GM10248 (cell line): ENCODE data around the gene GPR151.

ENCODE experiments used
- CTCF ChIA-PET: fragments of 300-600 bp; sonication (Branson Sonifier 250); formaldehyde crosslinking; extraction: SDS; loops from one replicate; lab custom pipeline; 2021; ENCODE audit warnings: antibody characterized with exemption; lab: Yijun Ruan, JAX
- POLR2A ChIA-PET: fragments of 350-650 bp; sonication (Branson Sonifier 250); formaldehyde crosslinking; extraction: SDS; loops from one replicate; lab custom pipeline; 2020; ENCODE audit warnings: antibody characterized with exemption; lab: Yijun Ruan, JAX
- DNase-seq: peaks from one replicate; pipeline ENCODE4 v3.0.0; 2012; ENCODE audit errors: extremely low spot score
- TF ChIP-seq, protein P1 (sequence below): IDR thresholded peaks from 2 replicates; pipeline ENCODE4 v1.5.1; 2012; ENCODE audit warnings: mild to moderate bottlenecking, low read depth; ENCODE audit errors: extremely low read depth, missing control alignments, control extremely low read depth

The GPR151 gene

DNA sequence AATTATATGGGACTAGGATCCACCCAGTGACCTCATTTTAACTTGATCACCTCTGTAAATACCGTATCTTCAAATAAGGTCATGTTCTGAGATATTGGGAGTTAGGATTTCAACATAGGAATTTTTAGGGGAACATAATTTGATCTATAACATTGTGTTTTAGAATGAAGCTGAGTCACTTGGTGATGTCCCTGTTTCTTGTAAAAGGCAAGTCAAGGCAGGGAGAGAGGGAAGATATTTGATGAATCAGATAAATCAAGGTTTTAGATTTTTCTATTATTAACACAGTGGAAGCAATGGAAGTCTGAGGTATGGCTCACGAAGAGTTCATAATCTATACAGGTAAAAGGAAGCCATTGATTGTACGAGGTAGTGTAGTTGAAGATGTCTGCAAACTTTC, 11.8 kb upstream of the GPR151 start:
- TF ChIP-seq, protein P1, sequence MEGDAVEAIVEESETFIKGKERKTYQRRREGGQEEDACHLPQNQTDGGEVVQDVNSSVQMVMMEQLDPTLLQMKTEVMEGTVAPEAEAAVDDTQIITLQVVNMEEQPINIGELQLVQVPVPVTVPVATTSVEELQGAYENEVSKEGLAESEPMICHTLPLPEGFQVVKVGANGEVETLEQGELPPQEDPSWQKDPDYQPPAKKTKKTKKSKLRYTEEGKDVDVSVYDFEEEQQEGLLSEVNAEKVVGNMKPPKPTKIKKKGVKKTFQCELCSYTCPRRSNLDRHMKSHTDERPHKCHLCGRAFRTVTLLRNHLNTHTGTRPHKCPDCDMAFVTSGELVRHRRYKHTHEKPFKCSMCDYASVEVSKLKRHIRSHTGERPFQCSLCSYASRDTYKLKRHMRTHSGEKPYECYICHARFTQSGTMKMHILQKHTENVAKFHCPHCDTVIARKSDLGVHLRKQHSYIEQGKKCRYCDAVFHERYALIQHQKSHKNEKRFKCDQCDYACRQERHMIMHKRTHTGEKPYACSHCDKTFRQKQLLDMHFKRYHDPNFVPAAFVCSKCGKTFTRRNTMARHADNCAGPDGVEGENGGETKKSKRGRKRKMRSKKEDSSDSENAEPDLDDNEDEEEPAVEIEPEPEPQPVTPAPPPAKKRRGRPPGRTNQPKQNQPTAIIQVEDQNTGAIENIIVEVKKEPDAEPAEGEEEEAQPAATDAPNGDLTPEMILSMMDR, result no peak
- DNase-seq, result no peak
- ChIA-PET POLR2A (no interaction called here), CTCF (interaction anchor here (1.1 to 1.7 kb wide), 4 partner anchors 11 to 15 kb away, joined by 3 to 6 read pairs (median 4); partner anchors contain the start of gene GPR151)

DNA sequence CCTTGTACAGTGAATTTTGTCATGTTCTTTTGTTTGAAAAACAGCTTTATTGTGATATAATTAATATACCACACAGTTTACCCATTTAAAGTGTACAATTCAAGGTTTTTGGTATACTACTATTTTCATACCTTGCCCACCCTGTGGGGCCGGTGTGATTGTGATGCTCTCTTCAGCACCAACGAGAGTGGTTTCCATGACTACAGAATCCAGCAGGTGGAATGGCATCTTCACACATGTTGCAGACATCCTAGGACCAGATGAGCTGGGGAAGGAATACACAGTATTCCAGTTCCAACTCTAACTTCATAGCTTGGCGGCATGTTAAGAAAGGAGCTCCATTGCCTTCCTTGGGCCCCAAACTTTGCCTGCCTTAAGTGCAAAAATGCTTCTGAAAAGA, 7.7 kb upstream of the GPR151 start:
- CTCF ChIA-PET, result interaction anchor here (0.9 to 2.7 kb wide), 6 partner anchors 9 to 442 kb away, joined by 3 to 16 read pairs (median 6); partner anchors contain the start of gene GPR151
- TF ChIP-seq, protein P1, result no peak
- POLR2A ChIA-PET, result no interaction called here
- no peak for DNase-seq

DNA sequence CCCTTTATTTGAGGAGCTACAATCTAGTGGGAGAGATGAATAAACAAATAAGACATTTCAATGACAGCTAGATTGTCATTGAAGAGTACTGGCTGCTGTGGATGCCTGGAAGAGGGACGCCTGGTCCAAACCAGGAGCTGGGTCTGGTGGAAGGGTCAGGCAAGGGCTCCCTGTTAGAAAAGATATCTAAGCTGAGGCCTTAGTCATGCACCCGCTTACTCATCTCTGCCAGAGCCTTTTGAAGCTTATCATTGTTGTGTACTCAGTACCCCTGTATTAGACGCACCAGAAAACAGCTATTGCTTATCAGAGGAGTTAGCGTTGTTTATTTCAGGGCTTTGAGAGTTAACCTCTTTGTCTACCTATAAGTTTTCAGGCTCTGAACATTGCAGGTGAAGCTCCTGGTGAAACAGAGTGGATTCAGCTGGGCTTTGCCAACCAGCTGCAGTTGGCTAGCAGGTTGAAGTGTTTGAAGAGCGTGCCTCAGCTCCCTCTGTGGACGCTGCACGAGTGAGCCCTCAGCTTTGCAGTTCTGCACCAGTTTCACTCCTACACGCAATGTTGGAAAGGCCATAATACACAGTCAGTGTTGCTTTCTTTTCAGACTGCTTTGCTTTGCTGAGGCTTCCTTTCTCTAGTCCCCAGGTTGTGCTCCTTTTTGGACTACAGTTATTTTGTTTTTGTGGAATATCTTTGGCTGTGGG, 5.6 kb upstream of the GPR151 start:
- TF ChIP-seq, protein P1, result no peak
- DNase-seq, result no peak
- ChIA-PET CTCF (interaction anchor here (0.9 to 2.9 kb wide), 5 partner anchors 10 to 667 kb away, joined by 3 to 25 read pairs (median 6); no protein-coding TSS in a partner anchor), POLR2A (no interaction called here)

DNA sequence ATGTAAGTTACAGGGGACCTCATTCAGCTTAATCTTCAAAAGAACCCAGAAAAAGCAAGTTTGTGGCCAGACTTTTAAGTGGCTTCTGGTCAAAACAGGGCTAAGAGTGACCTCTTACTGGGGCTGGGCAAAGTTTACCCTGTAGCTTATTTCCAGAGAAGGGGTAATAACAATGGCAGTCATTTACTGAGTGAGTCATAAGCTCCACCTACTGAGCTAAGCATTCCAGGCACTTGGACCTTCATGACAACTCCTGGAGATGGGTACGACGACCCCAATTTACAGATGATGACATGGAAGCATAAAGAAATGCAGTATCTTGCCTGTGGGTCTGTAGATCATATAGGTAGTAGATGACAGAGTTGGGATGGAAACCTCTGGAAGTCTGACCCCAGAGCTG, 4.7 kb upstream of the GPR151 start:
- TF ChIP-seq, protein P1, result no peak
- CTCF ChIA-PET, result interaction anchor here (1.3 to 2.9 kb wide), 4 partner anchors 9 to 445 kb away, joined by 4 to 25 read pairs (median 6); no protein-coding TSS in a partner anchor
- POLR2A ChIA-PET, result no interaction called here
- DNase-seq, result no peak

DNA sequence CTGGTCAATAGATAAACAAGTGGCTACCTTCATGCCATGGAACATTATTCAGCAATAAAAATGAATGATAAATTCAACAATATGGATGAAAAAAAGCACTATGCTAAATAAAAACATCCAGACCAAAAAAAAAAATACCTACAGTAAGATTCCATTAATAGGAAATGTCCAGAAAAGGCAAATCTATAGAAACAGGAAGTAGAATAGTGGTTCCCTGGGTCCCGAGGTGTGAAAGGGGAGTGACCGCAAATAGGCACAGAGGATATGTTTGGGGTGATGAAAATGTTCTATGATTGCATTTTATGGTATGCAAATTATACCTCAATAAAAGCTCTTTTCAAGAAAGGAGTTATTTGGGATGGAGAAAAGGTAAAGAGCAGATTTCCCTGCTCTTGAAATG, 3.6 kb upstream of the GPR151 start:
- no peak for DNase-seq
- ChIA-PET POLR2A (no interaction called here), CTCF (interaction anchor here (2.9 kb wide), 1 partner anchor 13 kb away, joined by 25 read pairs; no protein-coding TSS in a partner anchor)
- TF ChIP-seq, protein P1, result no peak

DNA sequence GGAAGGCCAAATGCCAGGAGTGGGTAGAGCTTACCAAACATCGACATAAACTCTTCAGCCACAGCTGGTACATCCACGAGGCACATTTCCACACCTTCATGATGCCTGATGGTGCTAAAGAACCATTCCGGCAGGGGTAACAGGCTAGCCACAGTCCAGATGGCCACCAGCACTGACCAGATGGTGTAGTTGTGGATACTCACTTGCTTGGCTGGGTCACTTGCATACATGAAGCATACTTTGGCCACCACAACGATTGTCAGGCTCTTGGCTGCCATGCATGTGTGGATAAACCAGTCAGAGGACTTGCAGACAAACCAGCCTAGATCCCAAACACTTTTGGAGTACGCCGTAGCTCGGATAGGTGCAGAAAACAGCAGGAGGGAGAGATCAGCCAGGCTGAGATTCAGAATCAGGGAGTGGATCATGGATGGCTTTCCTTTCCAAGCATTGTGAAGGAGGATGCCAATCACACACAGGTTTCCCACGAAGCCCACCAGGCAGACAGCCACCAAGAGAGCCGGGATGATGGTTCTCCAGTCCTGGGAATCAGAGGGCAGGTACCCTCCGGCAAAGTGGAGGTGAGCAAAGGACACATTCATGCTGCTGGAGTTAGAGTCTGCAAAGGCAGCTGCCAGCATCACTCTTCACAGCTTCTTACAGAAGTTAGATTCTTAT, 378 bp downstream of the GPR151 start:
- POLR2A ChIA-PET, result no interaction called here
- TF ChIP-seq, protein P1, result no peak
- no peak for DNase-seq
- CTCF ChIA-PET, result interaction anchor here (1.0 to 4.4 kb wide), 5 partner anchors 8 to 26 kb away, joined by 3 to 25 read pairs (median 3); no protein-coding TSS in a partner anchor
